GM13976 (cell line): ENCODE results near the gene PCNP.
A peak's percentile ranks its signal among the peaks of the same experiment; 100 is the strongest.
"Not testable (repeated sequence)": the region's sequence is repeated elsewhere in the genome, so short reads cannot be mapped to it uniquely, and the experiment has no call there.

Source experiments
- DNase-seq: peaks from one replicate; pipeline ENCODE4 v3.0.0; 2012; ENCODE audit warnings: low spot score
- CTCF ChIP-seq: IDR thresholded peaks from 2 replicates; pipeline ENCODE4 v1.5.1; 2012; ENCODE audit warnings: borderline replicate concordance, mild to moderate bottlenecking; ENCODE audit not compliant: insufficient read depth; ENCODE audit errors: extremely low read depth, missing control alignments, control extremely low read depth
- in situ Hi-C: fragments of 300-500 bp; cut with MboI; formaldehyde crosslinking; loops from one replicate; pipeline ENCODE4 v1.12.0; 2022; ENCODE audit warnings: low sequenced_read_pairs, mixed read lengths, inconsistent platforms; ENCODE audit not compliant: unreplicated experiment

PCNP gene

DNA sequence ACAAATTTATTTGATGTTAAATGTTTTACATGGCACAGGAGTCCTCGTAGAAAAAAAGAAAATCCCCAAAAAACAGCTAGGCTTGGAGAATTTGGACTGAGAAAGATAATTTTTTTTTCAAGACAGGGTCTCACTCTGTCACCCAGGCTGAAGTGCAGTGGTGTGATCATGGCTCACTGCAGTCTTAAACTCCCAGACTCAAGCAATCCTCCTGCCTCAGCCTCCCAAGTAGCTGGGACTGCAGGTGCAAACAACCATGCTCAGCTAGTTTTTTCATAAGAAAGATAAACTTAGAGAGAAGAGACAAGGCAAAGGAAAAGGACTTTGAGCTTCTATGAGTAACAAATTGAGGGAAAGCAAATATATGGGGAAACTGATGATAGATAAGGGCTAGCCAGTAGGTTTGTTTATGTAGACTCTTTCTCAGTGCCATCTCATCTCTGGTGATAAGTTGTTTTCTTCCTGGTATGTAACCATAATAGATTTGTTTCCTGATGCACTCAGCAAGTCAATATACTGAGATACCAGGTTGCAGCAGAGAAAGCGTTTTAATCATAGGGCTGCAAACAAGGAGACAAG is 25.4 kb upstream of the PCNP start:
- in situ Hi-C loops: no loop called here
- no peak for TF ChIP-seq CTCF
- DNase-seq: no peak

DNA sequence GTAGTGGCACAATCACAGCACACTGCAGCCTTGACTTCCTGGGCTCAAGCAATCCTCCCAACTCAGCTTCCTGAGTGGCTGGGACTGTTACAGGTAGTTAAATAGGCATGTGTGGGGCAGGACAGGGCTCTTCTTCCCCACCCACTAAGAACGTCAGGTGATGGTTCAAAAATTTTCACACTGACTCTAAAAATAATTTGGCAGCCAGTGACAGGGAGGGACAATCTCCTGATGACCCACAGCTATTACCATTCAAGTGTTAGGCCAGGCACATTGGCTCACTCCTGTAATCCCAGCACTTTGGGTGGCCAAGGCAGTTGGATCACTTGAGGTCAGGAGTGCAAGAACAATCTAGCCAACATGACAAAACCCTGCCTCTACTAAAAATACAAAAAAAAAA is 24.5 kb upstream of the PCNP start:
- DNase-seq: no peak
- in situ Hi-C loops: no loop called here
- TF ChIP-seq CTCF: no peak

DNA sequence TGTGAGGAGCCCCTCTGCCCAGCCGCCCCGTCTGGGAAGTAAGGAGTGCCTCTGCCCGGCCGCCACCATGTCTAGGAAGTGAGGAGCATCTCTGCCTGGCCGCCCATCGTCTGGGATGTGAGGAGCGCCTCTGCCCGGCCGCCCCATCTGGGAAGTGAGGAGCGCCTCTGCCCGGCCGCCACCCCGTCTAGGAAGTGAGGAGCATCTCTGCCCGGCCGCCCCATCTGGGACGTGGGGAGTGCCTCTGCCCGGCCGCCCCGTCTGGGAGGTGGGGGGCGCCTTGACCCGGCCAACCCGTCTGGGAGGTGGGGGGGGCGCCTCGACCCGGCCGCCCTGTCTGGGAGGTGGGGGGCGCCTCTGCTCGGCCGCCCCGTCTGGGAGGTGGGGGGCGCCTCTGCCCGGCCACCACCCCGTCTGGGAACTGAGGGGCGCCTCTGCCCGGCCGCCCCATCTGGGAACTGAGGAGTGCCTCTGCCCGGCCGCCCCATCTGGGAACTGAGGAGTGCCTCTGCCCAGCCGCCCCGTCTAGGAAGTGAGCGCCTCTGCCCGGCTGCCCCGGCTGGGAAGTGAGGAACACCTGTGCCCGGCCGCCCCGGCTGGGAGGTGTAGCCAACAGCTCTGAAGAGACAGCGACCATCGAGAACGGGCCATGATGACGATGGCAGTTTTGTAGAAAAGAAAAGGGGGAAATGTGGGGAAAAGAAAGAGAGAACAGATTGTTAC is 22.5 kb upstream of the PCNP start:
- in situ Hi-C loops: not testable (repeated sequence)

DNA sequence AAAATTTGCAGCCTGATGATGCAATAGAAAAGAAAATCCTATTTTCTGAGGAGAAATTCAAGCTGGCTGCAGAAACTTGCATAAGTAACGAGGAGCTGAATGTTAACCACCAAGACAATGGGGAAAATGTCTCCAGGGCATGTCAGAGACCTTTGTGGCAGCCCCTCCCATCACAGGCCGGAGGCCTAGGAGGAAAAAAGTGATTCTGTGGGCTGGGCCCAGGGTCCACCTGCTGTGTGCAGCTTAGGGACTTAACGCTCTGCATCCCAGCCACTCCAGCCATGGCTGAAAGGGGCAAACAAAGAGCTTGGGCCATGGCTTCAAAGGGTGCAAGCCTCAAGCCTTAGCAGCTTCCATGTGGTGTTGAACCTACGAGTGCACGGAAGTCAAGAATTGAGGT is 20.6 kb upstream of the PCNP start:
- in situ Hi-C loops, DNase-seq: not testable (repeated sequence)

More for the DNA sequence above, 22.5 kb upstream of the PCNP start:
- not testable (repeated sequence) for DNase-seq

DNA sequence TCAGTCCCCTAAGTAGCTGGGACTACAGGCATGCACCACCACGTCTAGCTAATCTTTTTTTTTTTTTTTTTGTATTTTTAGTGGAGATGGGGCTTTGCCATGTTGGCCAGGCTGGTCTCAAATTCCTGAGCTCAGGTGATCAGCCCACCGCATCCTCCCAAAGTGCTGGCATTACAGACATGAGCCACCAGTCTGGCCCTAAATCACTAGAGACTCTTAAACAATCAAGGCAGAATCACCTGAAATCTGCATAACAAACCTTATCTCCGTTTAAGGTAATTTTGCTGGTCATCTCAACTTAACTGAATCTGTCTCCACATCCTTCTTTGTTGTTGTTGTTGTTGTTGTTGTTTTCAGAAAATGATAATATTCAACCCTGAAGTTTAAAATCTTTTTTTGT is 17.9 kb upstream of the PCNP start:
- in situ Hi-C loops: no loop called here
- TF ChIP-seq CTCF: no peak

GRCh38 chr3:101561630-101562328 is 12.2 kb upstream of the PCNP start, which contains the start of gene TRMT10C:
TSS of gene TRMT10C (plus strand) at chr3:101561868. CDS start at chr3:101564782, 2,914 bp downstream.
- in situ Hi-C loops: no loop called here
- peak; percentile 95 for DNase-seq
- no peak for TF ChIP-seq CTCF

More for the DNA sequence above, 17.9 kb upstream of the PCNP start:
- DNase-seq: no peak

GRCh38 chr3:101567528-101568317 is 6.3 kb upstream of the PCNP start:
- in situ Hi-C loops: no loop called here
- TF ChIP-seq CTCF: no peak
- no peak for DNase-seq
